Measurements from ENCODE around the gene ROBO4. TPM values are rescaled to one million over a fixed set of nuclear protein-coding genes. Genes with fewer than 3 reads are reported as not detected.

Gene ROBO4
- total and polyA plus RNA-seq, 2 of the 13 experiments (the other 11 are each of a cell fraction or from before 2014, with no cell fraction given): 0.07 to 1.1 TPM

- TF ChIP-seq KIAA2018 (CRISPR knock-in tag; IDR thresholded peaks at IDR 0.05; ENCODE audit: borderline replicate concordance) (no peak), ZNF619 (CRISPR knock-in tag; IDR thresholded peaks at IDR 0.05) (no peak), ZKSCAN5 (CRISPR knock-in tag; IDR thresholded peaks at IDR 0.05) (no peak), MED13 (CRISPR knock-in tag; IDR thresholded peaks at IDR 0.05) (no peak), PPARG (CRISPR knock-in tag; conservative IDR thresholded peaks at IDR 0.05) (peak; percentile 68; the same call in 1 of the 2 replicates), ZFP37 (CRISPR knock-in tag; IDR thresholded peaks at IDR 0.05; ENCODE audit: borderline replicate concordance) (no peak), ZNF777 (CRISPR knock-in tag; IDR thresholded peaks at IDR 0.05) (no peak), REXO4 (CRISPR knock-in tag; IDR thresholded peaks at IDR 0.05; ENCODE audit: borderline replicate concordance) (no peak)
- TF ChIP-seq, protein P1, sequence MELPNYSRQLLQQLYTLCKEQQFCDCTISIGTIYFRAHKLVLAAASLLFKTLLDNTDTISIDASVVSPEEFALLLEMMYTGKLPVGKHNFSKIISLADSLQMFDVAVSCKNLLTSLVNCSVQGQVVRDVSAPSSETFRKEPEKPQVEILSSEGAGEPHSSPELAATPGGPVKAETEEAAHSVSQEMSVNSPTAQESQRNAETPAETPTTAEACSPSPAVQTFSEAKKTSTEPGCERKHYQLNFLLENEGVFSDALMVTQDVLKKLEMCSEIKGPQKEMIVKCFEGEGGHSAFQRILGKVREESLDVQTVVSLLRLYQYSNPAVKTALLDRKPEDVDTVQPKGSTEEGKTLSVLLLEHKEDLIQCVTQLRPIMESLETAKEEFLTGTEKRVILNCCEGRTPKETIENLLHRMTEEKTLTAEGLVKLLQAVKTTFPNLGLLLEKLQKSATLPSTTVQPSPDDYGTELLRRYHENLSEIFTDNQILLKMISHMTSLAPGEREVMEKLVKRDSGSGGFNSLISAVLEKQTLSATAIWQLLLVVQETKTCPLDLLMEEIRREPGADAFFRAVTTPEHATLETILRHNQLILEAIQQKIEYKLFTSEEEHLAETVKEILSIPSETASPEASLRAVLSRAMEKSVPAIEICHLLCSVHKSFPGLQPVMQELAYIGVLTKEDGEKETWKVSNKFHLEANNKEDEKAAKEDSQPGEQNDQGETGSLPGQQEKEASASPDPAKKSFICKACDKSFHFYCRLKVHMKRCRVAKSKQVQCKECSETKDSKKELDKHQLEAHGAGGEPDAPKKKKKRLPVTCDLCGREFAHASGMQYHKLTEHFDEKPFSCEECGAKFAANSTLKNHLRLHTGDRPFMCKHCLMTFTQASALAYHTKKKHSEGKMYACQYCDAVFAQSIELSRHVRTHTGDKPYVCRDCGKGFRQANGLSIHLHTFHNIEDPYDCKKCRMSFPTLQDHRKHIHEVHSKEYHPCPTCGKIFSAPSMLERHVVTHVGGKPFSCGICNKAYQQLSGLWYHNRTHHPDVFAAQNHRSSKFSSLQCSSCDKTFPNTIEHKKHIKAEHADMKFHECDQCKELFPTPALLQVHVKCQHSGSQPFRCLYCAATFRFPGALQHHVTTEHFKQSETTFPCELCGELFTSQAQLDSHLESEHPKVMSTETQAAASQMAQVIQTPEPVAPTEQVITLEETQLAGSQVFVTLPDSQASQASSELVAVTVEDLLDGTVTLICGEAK (IDR thresholded peaks at IDR 0.05): no peak
- TF ChIP-seq, protein P1 (CRISPR knock-in tag; IDR thresholded peaks at IDR 0.05): no peak
Measured at GRCh38 chr11:124937336-124937935, 39.8 kb upstream of the ROBO4 start (continued).

Data from HepG2 (cell line).